ENCODE data around the gene CACNG5. TPM values are rescaled to one million over a fixed set of nuclear protein-coding genes. Genes with fewer than 3 reads are reported as not detected.

CACNG5 gene
- total RNA-seq, 6 experiments from 2014 or later, result not detected

DNA sequence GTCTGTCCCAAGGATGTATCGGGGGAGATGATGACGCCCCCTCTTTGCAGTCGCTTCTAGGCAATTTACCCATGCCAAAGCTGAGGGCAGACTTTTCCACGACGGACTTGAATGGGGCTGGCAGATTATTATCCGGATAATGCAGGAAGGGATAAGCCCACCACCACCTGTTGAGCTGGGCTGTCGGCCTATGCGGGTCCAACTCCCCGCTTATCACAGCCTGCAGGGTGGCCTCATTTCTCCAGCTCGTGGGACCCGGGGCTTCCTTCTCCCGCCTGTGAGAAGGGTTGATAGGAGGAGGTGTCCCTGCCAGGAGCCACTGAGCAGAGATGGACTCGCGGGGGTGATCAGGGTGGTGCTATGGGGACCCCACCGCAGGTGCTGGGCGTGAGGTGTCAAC, 559 bp downstream of the CACNG5 start:
- Histone ChIP-seq H3K36me3 (no peaks in the 10 kb centered on the region), H3K4me1 (no peaks in the 10 kb centered on the region), H3K4me3 (no peak overlapping the region), H3K27ac (no peak overlapping the region), H3K27me3 (peaks cover 0 to 3% of the 10 kb centered on the region in 2 donors), H3K9me3 (no peaks in the 10 kb centered on the region)
- DNase-seq (no peak), ATAC-seq (no peak)
- no peak for TF ChIP-seq POLR2A (IDR thresholded peaks at IDR 0.05)
- TF ChIP-seq, protein P1, sequence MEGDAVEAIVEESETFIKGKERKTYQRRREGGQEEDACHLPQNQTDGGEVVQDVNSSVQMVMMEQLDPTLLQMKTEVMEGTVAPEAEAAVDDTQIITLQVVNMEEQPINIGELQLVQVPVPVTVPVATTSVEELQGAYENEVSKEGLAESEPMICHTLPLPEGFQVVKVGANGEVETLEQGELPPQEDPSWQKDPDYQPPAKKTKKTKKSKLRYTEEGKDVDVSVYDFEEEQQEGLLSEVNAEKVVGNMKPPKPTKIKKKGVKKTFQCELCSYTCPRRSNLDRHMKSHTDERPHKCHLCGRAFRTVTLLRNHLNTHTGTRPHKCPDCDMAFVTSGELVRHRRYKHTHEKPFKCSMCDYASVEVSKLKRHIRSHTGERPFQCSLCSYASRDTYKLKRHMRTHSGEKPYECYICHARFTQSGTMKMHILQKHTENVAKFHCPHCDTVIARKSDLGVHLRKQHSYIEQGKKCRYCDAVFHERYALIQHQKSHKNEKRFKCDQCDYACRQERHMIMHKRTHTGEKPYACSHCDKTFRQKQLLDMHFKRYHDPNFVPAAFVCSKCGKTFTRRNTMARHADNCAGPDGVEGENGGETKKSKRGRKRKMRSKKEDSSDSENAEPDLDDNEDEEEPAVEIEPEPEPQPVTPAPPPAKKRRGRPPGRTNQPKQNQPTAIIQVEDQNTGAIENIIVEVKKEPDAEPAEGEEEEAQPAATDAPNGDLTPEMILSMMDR (IDR thresholded peaks at IDR 0.05), result no peak
- intact Hi-C loops (cut with DNase I), result no loop called here
- WGBS (ENCODE audit: insufficient coverage, low coverage, low lambda C conversion rate, missing lambda C conversion rate), result 13% methylated on average over 6 of the region's 16 CpGs

DNA sequence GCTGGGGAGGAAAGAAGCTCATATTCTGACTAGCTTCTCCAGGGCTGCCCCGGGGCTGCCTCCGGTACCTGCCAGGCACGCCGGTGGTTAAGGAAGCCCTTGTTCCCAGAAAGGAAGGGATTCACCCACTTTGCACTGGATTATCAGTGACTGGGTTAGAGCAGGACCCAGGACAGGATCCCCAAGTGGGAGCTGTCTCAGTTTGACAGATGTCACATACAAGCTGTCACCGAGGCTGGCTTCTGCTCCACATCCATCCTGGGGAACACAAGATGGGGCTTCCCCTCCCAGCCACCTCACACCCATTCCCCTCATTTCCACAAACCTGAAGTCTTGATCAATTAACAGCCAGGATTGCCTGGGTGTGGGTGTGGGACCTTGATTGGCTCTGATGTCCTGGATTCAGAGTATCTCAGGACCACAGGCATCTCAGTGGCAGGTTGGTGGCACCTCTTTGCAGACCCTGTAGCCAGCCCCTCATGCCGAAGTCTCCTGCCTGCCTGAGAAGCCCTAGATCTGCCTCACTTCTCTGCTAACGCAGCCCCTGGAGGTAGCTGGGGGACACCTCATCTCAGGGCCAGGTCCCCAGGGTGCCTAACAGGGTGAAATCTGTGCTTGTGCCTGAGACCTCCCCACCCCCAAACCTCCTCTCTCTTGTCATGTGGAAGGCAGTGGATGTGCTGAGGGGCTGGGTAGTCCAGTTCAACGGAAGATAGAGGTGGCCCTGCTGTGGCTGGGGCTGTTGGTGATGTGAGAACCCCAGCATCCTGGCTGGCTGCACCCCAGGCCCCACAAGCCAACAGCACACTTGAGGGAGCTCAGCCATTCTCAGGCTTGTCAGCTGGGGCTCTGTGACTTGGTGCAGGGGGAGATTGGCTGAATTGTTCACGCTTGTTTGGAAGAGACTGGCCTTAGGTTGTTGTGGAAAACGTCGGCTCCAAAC, 1.4 kb downstream of the CACNG5 start:
- no peak for DNase-seq

DNA sequence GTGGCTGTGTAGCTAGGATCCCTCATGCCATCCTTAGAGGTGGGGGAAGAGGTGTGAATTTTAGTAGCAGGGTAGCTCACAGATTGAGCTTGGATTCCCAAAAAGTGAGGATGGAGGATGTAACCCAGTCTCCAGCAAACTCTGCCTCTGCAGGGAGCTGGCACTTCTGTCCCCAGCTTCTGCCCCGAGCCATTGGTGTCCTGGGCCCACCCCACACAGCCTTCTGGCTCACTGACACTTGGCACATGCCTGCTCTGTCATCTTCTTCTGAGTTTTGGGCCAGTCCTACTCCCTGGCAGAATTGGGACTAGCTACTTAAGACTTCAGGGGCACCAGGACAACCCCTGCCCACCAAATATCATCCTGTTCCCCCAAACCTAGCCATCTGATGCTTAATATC, 2.3 kb downstream of the CACNG5 start:
- intact Hi-C loops (cut with DNase I), result no loop called here
- Histone ChIP-seq H3K4me1 (no peaks in the 10 kb centered on the region), H3K36me3 (no peaks in the 10 kb centered on the region), H3K9me3 (no peaks in the 10 kb centered on the region), H3K27ac (no peak overlapping the region), H3K4me3 (no peak overlapping the region), H3K27me3 (peaks cover 0 to 3% of the 10 kb centered on the region in 2 donors)
- ATAC-seq, result no peak
- no peak for DNase-seq
- no CpG with 5 or more reads among the region's 1 CpG for WGBS (ENCODE audit: insufficient coverage, low coverage, low lambda C conversion rate, missing lambda C conversion rate)
- TF ChIP-seq POLR2A (IDR thresholded peaks at IDR 0.05), result no peak
- TF ChIP-seq, protein P1 (IDR thresholded peaks at IDR 0.05), result no peak

More for the DNA sequence above, 1.4 kb downstream of the CACNG5 start:
- H3K4me1 ChIP-seq, result no peaks in the 10 kb centered on the region
- WGBS (ENCODE audit: insufficient coverage, low coverage, low lambda C conversion rate, missing lambda C conversion rate), result 50% methylated on average over 8 of the region's 11 CpGs
- H3K4me3 ChIP-seq, result no peak overlapping the region
- H3K36me3 ChIP-seq, result no peaks in the 10 kb centered on the region
- H3K27ac ChIP-seq, result no peak overlapping the region
- peaks cover 0 to 3% of the 10 kb centered on the region in 2 donors for H3K27me3 ChIP-seq
- H3K9me3 ChIP-seq, result no peaks in the 10 kb centered on the region
- intact Hi-C loops (cut with DNase I), result no loop called here
- TF ChIP-seq, protein P1 (IDR thresholded peaks at IDR 0.05), result no peak
- no peak for TF ChIP-seq POLR2A (IDR thresholded peaks at IDR 0.05)
- ATAC-seq, result no peak

DNA sequence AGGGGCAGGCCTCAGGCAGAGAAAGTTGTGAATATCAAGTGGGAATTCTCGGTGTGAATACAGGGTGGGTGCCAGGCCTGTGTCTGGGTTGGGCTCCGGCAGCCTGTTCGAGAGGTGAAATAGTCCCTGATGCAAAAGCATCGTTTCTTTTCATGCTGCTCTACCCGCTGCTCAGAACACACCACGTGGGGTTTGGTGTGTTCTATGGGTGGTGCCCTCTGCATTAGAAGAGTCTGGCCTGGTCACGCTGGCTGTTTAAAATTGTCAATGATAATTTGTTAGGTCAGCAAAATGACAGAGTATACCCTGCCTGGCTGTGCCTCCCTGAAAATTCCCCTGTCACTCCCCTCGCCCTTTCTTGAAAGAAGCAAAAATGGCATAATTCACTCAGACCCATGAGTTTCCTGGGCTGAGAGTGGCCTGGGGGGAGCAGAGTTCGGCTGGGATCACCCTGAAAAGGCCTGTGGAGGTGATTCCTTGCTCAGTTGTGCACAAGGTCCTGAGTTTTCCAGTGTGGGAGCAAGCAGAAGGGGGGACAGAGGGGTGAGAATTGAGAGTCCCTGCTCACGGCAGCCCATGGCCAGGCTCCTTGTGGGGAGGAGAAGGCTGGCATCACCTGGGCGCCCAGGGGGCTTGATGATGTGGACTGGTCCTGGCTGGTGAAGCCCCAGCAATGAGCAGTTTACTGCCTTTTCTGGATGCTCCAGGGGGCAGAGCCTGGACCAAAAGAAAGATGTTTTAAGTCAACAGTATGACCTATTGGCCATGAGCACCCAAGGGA, 3.2 kb downstream of the CACNG5 start:
- peaks cover 0 to 3% of the 10 kb centered on the region in 2 donors for H3K27me3 ChIP-seq
- no peaks in the 10 kb centered on the region for H3K36me3 ChIP-seq
- ATAC-seq, result no peak
- TF ChIP-seq, protein P1 (IDR thresholded peaks at IDR 0.05), result no peak
- TF ChIP-seq POLR2A (IDR thresholded peaks at IDR 0.05), result no peak
- DNase-seq, result no peak
- intact Hi-C loops (cut with DNase I), result no loop called here
- WGBS (ENCODE audit: insufficient coverage, low coverage, low lambda C conversion rate, missing lambda C conversion rate), result 45% methylated on average over 7 of the region's 11 CpGs
- H3K4me3 ChIP-seq, result no peak overlapping the region
- H3K4me1 ChIP-seq, result no peaks in the 10 kb centered on the region
- H3K9me3 ChIP-seq, result no peaks in the 10 kb centered on the region
- no peak overlapping the region for H3K27ac ChIP-seq

All from right lobe of liver (tissue), 6 donors.